KG1 (cell line): ENCODE measurements around the gene SLC4A1.
"Not testable (repeated sequence)": the region's sequence is repeated elsewhere in the genome, so short reads cannot be mapped to it uniquely, and the experiment has no call there.

Experiments
- DNase-seq: peaks from one replicate; lab custom pipeline; 2025; lab: John Stamatoyannopoulos, UW

Gene SLC4A1

DNA sequence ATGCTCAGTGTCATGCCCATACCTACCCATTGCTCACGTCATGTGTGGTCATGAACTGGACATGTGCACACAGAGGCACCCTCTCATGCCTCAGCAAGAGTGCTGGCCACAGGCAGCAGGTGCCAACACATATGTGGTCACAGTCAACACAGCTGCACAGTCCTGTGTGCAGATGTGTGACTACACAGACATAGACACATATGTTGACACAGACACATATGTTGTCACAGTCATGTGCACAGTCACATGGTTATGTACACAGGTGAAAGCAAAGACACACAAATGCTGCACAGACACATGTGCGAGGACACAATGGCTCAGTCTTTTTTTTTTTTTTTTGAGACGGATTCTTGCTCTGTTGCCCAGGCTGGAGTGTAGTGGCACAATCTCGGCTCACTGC lies 11.3 kb downstream of the SLC4A1 start:
- DNase-seq, result no peak

GRCh38 chr17:44255915-44256314 lies 12.0 kb downstream of the SLC4A1 start:
- DNase-seq, result no peak

- no peak for DNase-seq
Observed at GRCh38 chr17:44254361-44255095, 13.4 kb downstream of the SLC4A1 start.

GRCh38 chr17:44253006-44253405 lies 14.9 kb downstream of the SLC4A1 start:
- no peak for DNase-seq

GRCh38 chr17:44251062-44251461 lies 16.9 kb downstream of the SLC4A1 start:
- DNase-seq, result no peak

DNA sequence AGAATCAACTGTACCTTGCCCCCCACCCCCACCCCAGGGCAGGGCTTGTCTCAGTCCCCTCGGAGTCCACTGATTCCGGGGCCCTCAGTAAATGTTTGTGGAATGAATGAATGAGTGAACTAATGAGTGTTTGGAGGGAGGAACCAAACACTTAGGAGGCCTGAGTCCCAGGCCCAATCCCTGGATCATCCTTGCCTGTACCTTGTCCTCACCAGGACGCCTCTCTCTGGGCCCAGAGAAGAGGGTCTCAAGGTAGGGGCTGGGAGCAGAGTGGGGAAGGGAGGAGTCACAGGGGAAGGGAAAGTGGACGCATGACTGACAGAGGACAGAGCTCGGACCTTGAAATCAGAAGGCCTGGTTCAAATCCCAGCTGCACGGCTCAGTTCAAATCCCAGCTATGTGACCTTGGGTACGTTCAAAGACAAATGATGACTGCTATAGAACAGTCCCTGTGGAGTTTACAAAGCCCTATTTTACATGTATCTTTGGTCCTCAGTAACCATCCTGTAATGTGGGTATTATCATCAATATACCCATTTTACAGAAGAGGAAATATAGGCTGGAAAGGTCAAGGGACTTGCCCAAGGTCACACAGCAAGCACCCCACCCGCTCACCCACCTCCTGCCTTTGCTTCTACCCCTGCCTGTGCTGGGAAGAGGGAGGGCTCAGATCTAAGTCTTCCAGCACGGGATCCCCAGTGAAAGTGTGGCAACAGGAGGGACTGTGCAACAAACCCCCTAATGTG lies 18.3 kb downstream of the SLC4A1 start:
- DNase-seq, result no peak

DNA sequence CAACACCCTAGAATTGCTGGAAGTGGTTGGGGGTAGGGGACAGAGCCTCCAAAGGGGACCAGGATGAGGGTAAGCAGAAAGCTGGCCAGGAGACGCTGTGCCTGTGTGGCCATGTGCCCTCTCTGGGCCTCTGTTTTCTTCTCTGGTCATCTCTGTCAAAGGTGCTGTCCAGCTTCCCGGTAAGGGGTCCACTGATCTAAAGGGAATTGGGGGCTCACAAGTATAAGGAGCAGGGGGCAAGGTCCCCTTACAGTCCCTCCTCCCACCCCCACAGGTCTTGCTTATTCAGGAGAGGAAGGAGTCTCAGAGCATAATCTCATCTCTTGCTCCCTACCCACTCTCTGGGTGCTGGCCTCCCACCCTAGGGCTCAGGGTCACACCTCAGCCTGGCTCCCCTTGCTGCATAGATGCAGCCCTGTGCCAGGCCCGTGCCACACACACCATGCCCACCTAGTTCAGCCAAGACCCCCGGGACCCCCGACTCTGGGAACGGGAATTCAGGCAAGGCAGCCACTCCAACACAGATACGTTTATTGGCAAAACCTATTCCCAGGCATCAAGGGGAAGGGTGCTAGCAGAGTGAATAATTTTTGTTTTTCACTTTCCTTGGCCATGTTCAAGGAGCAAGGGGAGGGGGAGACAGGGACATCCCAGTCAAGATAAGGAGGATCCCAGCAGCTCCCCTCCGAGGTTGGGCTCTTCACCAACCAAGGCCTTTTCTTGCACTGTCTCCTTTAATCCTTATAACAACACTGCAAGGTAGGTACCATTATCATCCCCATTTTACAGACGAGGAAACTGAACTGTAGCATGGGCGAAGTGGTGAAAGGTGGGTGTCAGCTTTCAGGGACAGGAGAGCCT lies 19.8 kb downstream of the SLC4A1 start:
- DNase-seq, result no peak

DNA sequence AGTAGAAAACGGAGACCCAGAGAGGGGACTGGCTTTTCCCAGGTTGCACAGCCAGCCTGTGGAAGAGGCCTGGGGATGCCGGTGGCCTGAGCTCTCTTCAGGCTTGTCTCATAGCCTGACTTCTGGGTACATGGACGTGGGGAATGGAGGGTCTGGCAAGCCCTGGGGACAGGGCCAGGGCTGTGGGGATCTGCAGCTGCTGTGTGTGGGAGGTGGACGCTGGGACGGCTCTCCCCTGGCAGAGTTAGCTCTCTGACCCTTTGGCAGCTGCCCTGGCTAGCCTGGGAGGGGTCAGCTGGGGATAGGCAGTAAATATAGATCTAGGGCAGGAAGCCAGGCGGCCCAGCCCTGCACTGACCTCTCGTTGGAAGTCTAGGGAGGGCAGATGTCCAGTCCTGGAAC lies 20.5 kb downstream of the SLC4A1 start:
- DNase-seq, result no peak

- no peak for DNase-seq
Observed at GRCh38 chr17:44241106-44241624, 26.8 kb downstream of the SLC4A1 start.

DNA sequence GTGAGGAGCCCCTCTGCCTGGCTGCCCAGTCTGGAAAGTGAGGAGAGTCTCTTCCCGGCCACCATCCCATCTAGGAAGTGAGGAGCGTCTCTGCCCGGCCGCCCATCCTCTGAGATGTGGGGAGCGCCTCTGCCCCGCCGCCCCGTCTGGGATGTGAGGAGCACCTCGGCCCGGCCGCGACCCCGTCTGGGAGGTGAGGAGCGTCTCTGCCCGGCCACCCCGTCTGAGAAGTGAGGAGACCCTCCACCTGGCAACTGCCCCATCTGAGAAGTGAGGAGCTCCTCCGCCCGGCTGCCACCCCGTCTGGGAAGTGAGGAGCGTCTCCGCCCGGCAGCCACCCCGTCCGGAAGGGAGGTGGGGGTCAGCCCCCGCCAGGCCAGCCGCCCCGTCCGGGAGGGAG lies 30.0 kb downstream of the SLC4A1 start:
- DNase-seq, result not testable (repeated sequence)

DNA sequence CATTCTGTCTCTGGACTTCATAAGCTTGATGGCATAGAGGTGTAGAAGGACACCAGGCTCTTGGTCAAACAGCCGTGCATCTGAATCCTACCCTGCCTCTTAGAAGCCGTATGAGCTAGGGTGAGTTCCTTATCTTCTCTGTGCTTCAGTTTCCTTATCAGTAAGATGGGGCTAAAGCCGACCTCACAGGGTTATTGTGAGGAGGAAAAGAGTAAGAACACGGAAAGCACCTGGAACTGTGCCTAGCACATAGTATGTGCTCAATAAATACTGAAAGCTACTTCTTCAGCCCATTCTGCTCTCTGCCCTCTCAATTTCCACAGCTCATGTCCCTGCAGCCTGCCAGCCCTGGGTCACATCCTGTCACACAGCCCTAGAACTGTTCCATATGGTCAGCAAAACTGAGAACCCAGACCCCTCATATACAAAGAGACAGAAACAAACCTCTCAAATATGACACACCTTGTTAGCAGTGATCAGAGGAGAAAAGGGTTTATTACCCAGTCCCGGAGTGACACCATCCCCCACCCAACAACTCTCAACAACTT lies 31.4 kb downstream of the SLC4A1 start:
- no peak for DNase-seq

GRCh38 chr17:44235583-44235936 lies 32.4 kb downstream of the SLC4A1 start:
- DNase-seq, result no peak

DNA sequence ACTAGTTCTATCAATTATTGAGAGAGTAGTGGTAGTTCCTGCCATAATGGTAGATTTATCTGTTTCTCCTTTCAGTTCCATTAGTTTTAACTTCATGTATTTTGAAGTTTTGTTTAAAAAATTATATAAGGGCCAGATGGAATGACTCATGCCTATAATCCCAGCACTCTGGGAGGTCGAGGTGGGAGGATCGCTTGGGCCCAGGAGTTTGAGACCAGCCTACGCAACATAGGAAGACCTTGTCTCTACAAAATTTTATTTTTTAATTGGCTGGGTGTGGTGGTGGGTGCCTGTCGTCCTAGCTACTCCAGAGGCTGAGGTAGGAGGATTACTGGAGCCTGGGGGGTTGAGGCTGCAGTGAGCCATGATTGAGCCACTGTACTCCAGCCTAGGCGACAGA lies 34.4 kb downstream of the SLC4A1 start:
- DNase-seq, result no peak

DNA sequence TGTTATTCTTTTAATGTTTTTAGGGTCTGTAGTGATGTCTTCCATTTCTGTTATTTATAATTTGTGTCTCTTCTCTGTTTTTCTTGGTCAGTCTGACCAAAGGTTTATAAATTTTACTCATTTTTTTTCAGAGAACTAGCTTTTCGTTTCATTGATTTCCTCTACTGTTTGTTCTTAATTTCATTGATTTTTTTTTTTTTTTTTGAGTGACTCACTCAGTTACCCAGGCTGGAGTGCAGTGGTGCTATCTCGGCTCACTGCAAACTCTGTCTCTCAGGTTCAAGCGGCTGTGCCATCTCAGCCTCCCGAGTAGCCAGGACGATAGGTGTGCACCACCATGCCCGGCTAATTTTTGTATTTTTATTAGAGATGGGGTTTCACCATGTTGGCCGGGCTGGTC lies 35.9 kb downstream of the SLC4A1 start:
- no peak for DNase-seq

DNA sequence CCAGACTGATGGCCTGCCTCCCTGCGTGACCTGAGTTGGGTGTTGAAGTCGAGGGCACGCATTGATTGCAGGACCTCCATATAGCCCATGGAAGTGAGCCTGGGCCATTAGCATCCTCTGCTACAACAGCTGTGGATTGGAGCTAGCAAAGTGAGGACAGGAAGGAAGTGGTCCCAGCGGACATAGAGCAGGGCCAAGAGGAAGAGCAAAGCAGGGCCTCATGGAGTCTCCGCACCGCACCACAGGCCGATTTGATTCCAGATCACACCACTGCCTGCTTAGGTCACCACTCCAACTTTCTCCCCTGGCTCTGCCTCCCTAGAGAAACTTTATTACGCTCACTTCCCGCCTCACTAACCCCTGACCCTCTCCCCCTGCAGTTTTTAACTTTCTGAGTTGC lies 37.8 kb downstream of the SLC4A1 start:
- DNase-seq, result no peak

GRCh38 chr17:44229090-44229489 lies 38.8 kb downstream of the SLC4A1 start:
- DNase-seq, result no peak

DNA sequence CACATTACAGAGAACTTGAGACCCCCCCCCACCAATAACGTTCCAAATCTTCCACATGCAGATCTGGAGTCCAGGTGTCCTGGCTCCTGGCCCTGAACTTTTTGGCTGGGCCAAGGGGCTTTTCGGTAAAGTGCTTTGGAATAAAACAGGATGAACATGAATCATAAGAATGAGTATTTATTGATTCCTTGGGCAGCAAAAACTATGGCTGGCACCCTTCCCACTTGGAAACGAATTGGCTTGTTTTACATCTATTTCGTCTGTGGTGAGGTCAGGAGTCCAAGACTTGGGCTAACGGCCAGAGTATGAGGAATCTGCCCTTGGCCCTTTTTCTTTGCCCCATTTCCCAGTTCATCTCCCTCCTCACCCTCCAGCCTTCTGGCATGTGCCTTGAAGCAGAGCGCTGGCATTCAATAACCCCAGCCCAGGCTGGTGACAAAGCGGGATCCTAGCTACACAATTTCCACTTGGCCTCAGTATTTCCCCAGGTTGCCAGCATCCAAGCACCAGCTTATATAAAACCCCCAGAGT lies 44.3 kb downstream of the SLC4A1 start:
- DNase-seq, result no peak

- no peak for DNase-seq
Observed at GRCh38 chr17:44222112-44222869, 45.6 kb downstream of the SLC4A1 start.

- DNase-seq, result no peak
Observed at GRCh38 chr17:44221862-44222111, 46.1 kb downstream of the SLC4A1 start.

DNA sequence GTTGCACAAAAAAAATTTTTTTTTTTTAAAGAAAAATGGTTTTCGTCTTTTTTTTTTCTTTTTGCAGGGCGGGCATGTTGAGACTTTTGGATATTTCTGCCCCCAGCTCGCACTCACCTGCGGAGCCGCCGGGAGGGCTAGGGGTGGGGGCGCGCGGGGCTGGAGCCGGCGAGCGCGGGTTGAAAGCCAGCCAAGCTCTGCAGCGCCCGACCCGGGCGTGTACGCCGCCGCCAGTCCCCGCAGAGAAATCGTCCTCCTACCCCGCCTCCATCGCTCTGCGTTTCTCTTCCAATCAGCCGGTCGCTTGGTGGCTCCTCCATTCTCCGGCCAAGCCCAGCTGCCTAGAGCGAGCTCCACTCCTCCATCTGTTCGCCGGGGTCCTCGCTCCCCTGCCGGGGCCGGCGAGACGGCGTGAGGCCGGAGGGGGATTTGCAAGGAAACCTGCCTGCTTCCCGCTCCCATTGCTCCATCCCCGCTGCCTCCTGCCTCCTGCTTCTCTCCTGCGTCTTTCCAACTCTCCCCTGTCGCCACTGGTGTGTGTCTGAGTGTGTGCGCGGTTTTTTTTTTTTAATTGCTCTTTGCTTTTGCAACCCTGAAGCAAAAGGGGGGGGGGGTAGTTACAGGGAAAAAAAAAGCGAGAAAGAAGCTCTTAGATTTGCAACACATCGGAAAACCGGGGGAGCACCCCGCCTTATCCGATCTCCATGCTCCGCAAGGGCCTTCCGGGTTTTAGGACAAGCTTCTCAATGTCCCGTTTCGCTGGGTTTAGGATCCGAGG lies 46.7 kb downstream of the SLC4A1 start:
- peak; percentile 53 for DNase-seq
